BJ (cell line): Measurements from ENCODE around the gene NGB. TPM values are rescaled to one million over a fixed set of nuclear protein-coding genes. Genes with fewer than 3 reads are reported as not detected.

ENCODE experiments used
- CTCF ChIA-PET: fragments of 350-600 bp; formaldehyde crosslinking; extraction: SDS; loops from one replicate; lab custom pipeline; 2021; ENCODE audit warnings: antibody characterized with exemption, inconsistent platforms; lab: Yijun Ruan, JAX
- POLR2A ChIA-PET: fragments of 300-600 bp; sonication (Branson Sonifier 250); formaldehyde crosslinking; extraction: SDS; loops from one replicate; lab custom pipeline; 2021; ENCODE audit warnings: antibody characterized with exemption; lab: Charles Lee
- DNase-seq: peaks from one replicate; pipeline ENCODE4 v3.0.0-alpha.2; 2011; ENCODE audit warnings: low read depth
- H3K27me3 ChIP-seq: 2 replicates; pipeline ENCODE4 v1.6.0; 2011; ENCODE audit warnings: low read length; ENCODE audit not compliant: control insufficient read depth, insufficient read depth
- H3K36me3 ChIP-seq: 2 replicates; pipeline ENCODE4 v1.5.1; 2011; ENCODE audit warnings: low read length; ENCODE audit not compliant: control insufficient read depth, insufficient read depth
- H3K4me3 ChIP-seq: 2 replicates; pipeline ENCODE4 v1.5.1; 2011; ENCODE audit warnings: low read depth, mild to moderate bottlenecking, control low read depth, low read length
- CTCF ChIP-seq: IDR thresholded peaks from 2 replicates; pipeline ENCODE4 v1.5.1; 2011; ENCODE audit warnings: low read depth, mild to moderate bottlenecking, control low read depth, inconsistent platforms, low read length, moderate library complexity; ENCODE audit not compliant: insufficient read depth
- polyA plus RNA-seq: library from polyadenylated mRNA; depleted of rRNA; stranded (reverse); fragments of >200 nt; gene quantifications from 2 replicates; pipeline ENCODE4 v1.2.3, GENCODE V29; 2011

The NGB gene
- polyA plus RNA-seq, 1 experiment, result 0.05 TPM

GRCh38 chr14:77253333-77254190, 17.4 kb downstream of the NGB start:
- Histone ChIP-seq H3K27me3 (no peaks in the 10 kb centered on the region), H3K36me3 (no peaks in the 10 kb centered on the region), H3K4me3 (no peak overlapping the region)
- TF ChIP-seq CTCF, result no peak
- DNase-seq, result no peak
- CTCF ChIA-PET, result no interaction called here
- POLR2A ChIA-PET, result no interaction called here

- ChIA-PET POLR2A (no interaction called here), CTCF (no interaction called here)
- no peak overlapping the region for H3K4me3 ChIP-seq
- H3K27me3 ChIP-seq, result no peaks in the 10 kb centered on the region
- no peak for DNase-seq
- H3K36me3 ChIP-seq, result no peaks in the 10 kb centered on the region
- TF ChIP-seq CTCF, result no peak
Measured at GRCh38 chr14:77251870-77252269, 19.1 kb downstream of the NGB start.

GRCh38 chr14:77250927-77251326, 20.1 kb downstream of the NGB start:
- ChIA-PET CTCF (no interaction called here), POLR2A (no interaction called here)
- no peak for TF ChIP-seq CTCF
- no peaks in the 10 kb centered on the region for H3K27me3 ChIP-seq
- H3K36me3 ChIP-seq, result no peaks in the 10 kb centered on the region
- no peak for DNase-seq
- no peak overlapping the region for H3K4me3 ChIP-seq

GRCh38 chr14:77249286-77249685, 21.7 kb downstream of the NGB start:
- H3K4me3 ChIP-seq, result no peak overlapping the region
- DNase-seq, result no peak
- TF ChIP-seq CTCF, result no peak
- POLR2A ChIA-PET, result no interaction called here
- CTCF ChIA-PET, result no interaction called here
- H3K36me3 ChIP-seq, result no peaks in the 10 kb centered on the region
- H3K27me3 ChIP-seq, result no peaks in the 10 kb centered on the region

GRCh38 chr14:77248666-77249065, 22.3 kb downstream of the NGB start:
- TF ChIP-seq CTCF, result no peak
- no peak for DNase-seq
- CTCF ChIA-PET, result no interaction called here

More at GRCh38 chr14:77248666-77249065, 22.3 kb downstream of the NGB start:
- no peaks in the 10 kb centered on the region for H3K27me3 ChIP-seq
- no peaks in the 10 kb centered on the region for H3K36me3 ChIP-seq
- POLR2A ChIA-PET, result no interaction called here
- H3K4me3 ChIP-seq, result no peak overlapping the region
